Measurements from ENCODE around the gene KRT14. TPM values are rescaled to one million over a fixed set of nuclear protein-coding genes. Genes with fewer than 3 reads are reported as not detected.

KRT14 gene
- total RNA-seq, 1 experiment from 2014 or later, result not detected

- Histone ChIP-seq H3K4ac (ENCODE audit: low read depth, low read length) (no peak overlapping the region), H2AFZ (ENCODE audit: low read length) (no peak overlapping the region), H2BK20ac (ENCODE audit: low read depth, low read length, poor library complexity, severe bottlenecking) (no peak overlapping the region), H3K79me2 (ENCODE audit: insufficient read depth, low read length) (no peaks in the 10 kb centered on the region), H3K56ac (ENCODE audit: insufficient read length, low read depth, low read length) (no peak overlapping the region), H3K4me2 (ENCODE audit: insufficient read depth, insufficient read length, low read length) (no peak overlapping the region), H4K5ac (ENCODE audit: insufficient read length, low read depth, low read length) (no peak overlapping the region), H3K4me1 (ENCODE audit: insufficient read depth, low read length) (peaks cover 2% of the 10 kb centered on the region; the same call in 1 of the 2 replicates), H3K23ac (ENCODE audit: insufficient read length, low read depth, low read length) (no peak overlapping the region), H3K14ac (ENCODE audit: insufficient read depth, low read length) (peak overlapping the region; percentile 50; the same call in 1 of the 2 replicates), H3K9me3 (ENCODE audit: control insufficient read depth, low read depth, low read length) (no peaks in the 10 kb centered on the region), H4K20me1 (ENCODE audit: control insufficient read depth, insufficient read depth, insufficient read length) (no peaks in the 10 kb centered on the region), H2BK5ac (ENCODE audit: insufficient read length, low read length) (no peak overlapping the region), H4K8ac (replicated peaks; ENCODE audit: insufficient read length, low read depth, low read length) (no peak overlapping the region), H3K27ac (ENCODE audit: insufficient read length, low read depth, low read length) (no peak overlapping the region), H3T11ph (ENCODE audit: low read length) (no peak overlapping the region), H3K79me1 (ENCODE audit: insufficient read depth, low read depth, low read length, poor library complexity, severe bottlenecking) (no peaks in the 10 kb centered on the region), H2BK12ac (ENCODE audit: insufficient read length, low read depth, low read length) (no peak overlapping the region), H2BK15ac (ENCODE audit: low read depth, low read length) (no peak overlapping the region), H2AK5ac (ENCODE audit: insufficient read length, low read length) (no peak overlapping the region), H4K91ac (ENCODE audit: insufficient read length, low read depth, low read length) (no peak overlapping the region), H2BK120ac (ENCODE audit: low read depth, low read length, poor library complexity, severe bottlenecking) (no peak overlapping the region), H3K18ac (ENCODE audit: insufficient read length, low read depth, low read length) (no peak overlapping the region), H3K23me2 (ENCODE audit: insufficient read length, low read depth, low read length, poor library complexity, severe bottlenecking) (no peaks in the 10 kb centered on the region), H3K27me3 (ENCODE audit: insufficient read depth, low read length) (no peaks in the 10 kb centered on the region), H3K9ac (ENCODE audit: extremely low read depth, insufficient read length, low read length) (no peak overlapping the region)
- WGBS (ENCODE audit: extremely low coverage, insufficient read length, low lambda C conversion rate), result no CpG with 5 or more reads among the region's 5 CpGs
- DNase-seq, result no peak
- Mint-ChIP-seq H3K27me3 (ENCODE audit: low read depth) (peaks cover 8% of the 10 kb centered on the region), H3K9me3 (peaks cover 0 to under 1% of the 10 kb centered on the region in 2 experiments; a peak in 2 of 5 replicates), H3K4me3 (no peak overlapping the region; a peak in 1 of 5 replicates), H3K4me1 (peaks cover 49 to 62% of the 10 kb centered on the region in 2 experiments), H3K36me3 (ENCODE audit: insufficient read depth in 1 of 3, low read depth in 3 of 3) (no peaks in the 10 kb centered on the region), H3K27ac (peak overlapping the region in 2 of 3 experiments; percentile 45 to 50; a peak in 3 of 7 replicates)
- no peak for TF ChIP-seq CTCF (conservative IDR thresholded peaks at IDR 0.05)
These were observed 48.1 kb downstream of the KRT14 start for GRCh38 chr17:41538565-41538991.

Measured in H9 (cell line).